Fibroblast of the conjunctiva (primary cell): ENCODE measurements around the gene SPATA6.
"Not testable (repeated sequence)": the region's sequence is repeated elsewhere in the genome, so short reads cannot be mapped to it uniquely, and the experiment has no call there.

Experiments used
- DNase-seq: peaks from one replicate; pipeline ENCODE4 v3.0.0-alpha.2; 2010; ENCODE audit warnings: low read depth

Gene SPATA6

GRCh38 chr1:48471691-48472576 is at the start of gene SPATA6:
Gene SPATA6 (minus strand): TSS chr1:48472204. CDS start chr1:48472008, 196 bp downstream.
- DNase-seq, result peak; percentile 92

DNA sequence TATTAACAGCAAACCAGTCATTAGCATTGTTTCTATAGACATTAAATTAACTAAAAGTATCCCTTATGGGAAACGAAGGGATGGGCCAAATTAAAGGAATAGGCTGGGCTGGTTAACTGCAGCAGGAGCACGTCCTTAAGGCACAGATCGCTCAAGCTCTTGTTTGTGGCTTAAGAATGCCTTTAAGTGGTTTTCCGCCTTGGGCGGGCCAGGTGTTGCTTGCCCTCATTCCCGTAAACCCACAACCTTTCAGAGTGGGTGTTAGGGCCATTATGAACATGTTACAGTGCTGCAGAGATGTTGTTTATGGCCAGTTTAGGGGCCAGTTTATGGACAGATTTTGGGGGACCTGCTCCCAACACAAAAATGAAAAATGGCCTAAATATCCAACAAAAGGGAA is 47.9 kb upstream of the SPATA6 start:
- DNase-seq, result not testable (repeated sequence)

DNA sequence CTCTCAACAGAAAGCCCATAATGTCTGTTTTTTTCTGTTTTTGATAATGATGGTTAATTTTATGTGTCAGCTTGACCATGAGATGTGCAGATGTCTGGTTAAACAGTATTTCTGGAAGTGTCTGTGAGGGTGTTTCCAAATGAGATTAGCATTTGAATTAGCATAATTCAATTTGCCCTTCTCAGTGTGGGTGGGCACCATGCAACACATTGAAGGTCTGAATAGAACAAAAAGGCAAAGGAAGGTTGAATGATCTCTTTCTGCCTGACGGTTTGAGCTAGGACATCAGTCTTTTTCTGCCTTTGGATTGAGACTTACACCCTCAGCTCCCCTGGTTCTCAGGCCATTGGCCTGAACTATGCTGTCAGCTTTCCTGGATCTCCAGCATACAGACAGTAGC is 34.9 kb upstream of the SPATA6 start:
- DNase-seq, result no peak

DNA sequence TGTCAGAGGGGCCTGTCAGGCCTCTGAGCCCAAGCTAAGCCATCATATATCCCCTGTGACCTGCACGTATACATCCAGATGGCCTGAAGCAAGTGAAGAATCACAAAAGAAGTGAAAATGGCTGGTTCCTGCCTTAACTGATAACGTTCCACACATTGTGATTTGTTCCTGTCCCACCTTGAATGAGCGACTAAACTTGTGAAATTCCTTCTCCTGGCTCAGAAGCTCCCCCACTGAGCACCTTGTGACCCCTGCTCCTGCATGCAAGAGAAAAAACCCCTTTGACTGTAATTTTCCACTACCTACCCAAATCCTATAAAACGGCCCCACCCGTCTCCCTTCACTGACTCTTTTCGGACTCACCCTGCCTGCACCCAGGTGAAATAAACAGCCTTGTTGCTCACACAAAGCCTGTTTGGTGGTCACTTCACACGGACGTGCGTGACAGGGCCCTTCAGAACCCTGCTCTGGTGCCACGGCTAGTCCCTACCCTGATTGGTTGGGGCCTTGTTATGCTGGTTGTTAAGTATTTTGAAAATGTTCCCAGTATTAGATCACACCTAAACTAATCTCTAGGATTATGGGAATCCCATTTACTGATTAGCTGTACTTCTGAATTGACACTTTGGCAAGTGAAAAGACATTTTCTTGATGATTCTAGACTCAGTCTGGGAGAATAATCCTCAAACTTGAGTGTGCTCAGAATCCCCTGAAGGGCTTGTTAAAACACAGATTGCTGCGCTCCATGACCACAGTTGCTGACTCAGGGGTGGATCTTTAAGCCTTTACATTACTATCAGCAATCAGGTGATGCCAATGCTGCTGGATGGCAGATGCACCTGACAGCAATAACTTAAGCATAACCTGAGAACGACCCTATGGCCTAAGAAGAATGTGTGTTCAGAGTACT is 28.8 kb upstream of the SPATA6 start:
- no peak for DNase-seq

DNA sequence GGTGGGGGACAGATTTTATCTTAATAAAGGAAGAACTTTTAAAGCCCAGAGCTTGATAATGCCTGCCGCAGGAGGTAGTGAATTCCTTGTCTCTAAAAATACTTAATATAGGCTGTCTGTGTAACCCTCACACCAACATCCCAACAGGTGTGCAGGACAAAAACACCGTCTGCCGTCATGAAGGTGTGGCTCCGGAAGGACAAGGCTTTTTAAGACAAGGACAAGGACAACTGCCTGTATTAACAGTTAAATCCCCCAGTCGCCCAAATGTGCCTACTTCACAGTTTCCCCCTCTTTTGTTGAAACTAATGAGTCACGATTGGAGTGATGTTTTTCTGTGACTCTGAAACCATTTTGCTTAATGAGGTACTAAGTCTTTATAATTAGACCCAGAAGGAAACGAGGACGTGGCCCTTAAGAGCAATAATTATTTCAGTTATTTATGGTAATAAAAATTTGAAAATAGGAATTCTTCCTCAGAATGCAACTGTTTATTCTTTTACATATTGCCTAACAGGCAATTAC is 27.3 kb upstream of the SPATA6 start:
- DNase-seq, result no peak

DNA sequence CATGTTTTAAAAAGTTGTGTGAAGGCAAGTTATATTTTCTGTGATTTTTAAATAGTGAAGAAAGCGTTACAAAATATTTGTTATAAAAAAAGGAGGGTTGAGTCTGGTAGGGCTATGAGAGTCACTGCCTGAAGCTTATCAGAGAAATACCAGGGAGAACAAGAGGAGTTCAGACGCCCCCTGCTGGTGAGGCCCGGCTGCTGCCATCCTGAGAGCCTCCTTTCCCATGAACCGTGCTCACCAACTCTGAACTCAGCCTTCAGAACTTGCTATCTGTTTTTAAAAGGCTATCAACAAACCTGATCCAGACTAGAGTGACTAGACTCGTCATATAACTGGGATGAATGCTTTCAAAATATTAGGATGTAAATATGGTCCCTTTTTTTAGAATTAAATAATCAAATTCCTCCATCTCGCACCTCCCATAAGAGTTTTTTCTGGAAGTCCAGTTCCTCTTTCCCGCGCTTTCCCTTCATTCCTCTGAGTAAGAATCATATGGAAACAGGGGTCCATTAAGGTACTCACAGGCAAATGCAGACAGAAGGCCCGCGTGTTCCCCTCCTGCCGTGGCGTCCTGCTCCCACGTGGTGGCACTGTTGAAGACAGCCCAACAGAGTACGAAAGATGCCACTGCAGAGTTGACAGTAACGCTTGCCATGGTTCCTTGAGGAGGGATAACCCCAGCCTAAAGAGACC is 26.2 kb upstream of the SPATA6 start:
- peak; percentile 59 for DNase-seq

DNA sequence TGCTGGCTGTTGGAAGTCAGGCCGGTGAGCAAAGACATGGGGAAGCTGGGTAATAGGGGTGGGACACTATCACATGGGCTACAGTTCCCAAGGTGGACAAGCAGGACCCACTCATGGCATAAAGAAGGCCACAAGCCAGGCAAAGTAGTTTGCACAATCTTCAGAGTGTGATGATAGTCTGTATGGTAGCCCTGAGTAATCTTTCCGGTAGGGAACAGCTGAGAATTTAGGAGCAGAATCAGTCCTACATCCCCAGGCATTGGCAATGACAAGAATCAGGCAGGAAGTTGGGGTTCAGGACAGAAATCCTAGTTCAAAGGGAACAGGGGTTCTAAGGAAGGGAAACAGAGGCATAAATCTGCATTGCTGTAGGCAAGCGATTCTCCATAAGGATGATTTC is 23.9 kb upstream of the SPATA6 start:
- no peak for DNase-seq

GRCh38 chr1:48495166-48495565 is 23.2 kb upstream of the SPATA6 start:
- DNase-seq, result no peak

- DNase-seq, result peak; percentile 94
Observed at GRCh38 chr1:48493970-48494769, 22.2 kb upstream of the SPATA6 start.

GRCh38 chr1:48493041-48493440 is 21.0 kb upstream of the SPATA6 start:
- no peak for DNase-seq

DNA sequence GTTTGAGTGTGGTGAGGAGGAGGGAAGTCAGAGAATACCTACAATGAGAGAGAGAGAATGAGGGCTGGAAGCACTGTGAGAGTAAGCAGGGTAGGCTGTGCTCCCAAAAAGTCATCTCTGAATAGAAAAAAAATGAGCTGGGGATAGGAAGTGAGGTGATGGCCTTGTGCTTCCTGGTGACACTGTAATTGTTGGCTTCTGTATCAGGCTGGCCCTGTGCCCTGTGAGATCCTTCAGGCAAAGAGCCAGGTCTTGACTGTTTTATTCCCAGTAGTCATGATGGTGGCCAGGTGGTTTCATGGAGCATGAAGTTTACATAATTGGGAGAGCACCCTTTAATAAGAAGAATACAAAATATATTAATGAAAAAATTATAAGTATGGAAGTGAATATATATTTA is 20.4 kb upstream of the SPATA6 start:
- DNase-seq, result no peak

DNA sequence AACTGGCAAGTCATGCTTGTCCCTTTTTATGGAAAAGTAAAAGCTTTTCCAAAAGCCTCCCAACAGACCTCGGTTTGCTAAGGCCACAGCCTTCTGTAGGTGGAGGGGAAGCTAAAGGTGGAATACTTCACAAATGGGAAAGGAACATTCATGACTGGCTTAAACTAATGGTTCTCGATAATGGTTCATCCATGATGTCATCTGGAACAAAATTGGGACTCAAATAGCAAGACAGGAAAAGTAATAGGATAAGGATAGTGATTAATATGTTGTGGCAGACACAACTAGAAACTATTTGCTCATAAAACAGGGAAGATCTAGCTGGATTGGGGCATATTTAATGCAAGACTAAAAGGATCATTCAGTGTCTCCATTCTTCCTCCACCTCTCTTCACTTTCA is 16.7 kb upstream of the SPATA6 start:
- no peak for DNase-seq

DNA sequence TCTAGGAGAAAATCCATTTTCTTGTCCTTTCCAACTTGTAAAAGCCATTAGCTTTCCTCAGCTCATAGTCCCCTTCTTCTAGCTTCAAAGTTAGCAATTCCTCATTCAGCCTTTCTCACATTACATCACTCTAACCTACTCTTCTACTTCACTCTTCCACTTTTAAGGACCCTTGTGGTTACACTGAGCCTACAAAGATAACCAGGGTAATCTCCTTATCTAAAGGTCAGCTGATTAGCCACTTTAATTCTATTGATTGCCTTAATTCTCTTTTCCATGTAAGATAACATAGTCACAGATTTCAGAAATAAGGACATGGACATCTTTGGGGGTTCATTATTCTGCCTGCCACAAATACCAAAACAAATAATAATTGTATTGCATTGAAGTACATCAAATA is 8.5 kb upstream of the SPATA6 start:
- DNase-seq, result no peak

GRCh38 chr1:48480023-48480422 is 8.0 kb upstream of the SPATA6 start:
- not testable (repeated sequence) for DNase-seq

DNA sequence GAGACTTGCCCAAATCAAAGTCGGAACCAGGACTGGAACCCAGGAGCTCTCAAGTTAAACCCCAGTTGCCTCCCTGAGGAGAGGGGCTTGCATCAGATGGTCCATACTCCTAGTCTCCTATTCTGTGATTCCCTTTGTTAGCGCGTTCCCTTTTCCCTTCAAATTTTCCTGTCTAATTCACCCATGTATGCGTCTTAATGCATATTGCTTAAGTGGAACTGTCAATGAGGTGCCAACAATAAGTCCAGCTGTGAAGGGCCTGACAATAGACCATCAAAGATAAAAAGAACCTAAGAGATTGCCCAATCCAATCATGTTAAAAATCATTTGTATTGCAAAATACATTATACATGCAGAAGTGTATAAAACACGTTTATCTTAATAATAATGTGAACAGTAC is 634 bp upstream of the SPATA6 start:
- no peak for DNase-seq

DNA sequence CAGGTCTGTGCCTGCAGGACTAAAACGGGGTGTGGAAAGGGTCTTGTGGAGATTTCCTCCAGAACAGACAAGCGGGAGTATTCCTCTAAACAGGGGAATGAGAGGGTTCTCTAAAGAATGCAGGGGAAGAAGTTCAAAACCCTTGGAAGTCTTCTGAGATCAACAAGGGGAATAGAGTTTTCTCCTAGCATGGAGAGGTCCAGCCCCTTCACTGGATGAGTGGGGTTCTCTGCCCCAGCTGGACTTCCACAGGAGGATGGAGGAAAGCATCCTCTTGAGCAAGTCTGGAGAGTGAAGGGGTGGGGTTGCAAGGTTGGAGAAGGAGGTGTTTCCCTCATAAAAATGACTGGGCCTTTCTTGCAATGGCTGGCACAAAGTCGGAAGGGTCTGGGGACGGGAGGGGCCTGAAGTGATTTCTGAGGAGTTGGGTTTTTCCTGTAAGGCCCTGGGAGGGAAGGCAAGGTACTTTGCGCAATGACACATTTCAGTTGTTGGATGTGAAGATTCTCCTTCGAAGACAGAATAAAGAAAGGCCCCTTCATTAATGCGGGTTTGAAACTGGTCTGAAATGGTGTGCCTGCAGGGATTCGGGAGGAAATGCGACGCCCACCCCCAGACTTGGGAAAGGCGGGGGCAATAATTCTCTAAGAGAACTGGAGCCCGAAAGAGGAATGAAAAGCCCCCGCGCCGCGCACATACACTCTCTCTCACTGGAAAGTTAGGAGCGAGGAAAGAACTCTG is 884 bp downstream of the SPATA6 start:
- DNase-seq, result no peak

DNA sequence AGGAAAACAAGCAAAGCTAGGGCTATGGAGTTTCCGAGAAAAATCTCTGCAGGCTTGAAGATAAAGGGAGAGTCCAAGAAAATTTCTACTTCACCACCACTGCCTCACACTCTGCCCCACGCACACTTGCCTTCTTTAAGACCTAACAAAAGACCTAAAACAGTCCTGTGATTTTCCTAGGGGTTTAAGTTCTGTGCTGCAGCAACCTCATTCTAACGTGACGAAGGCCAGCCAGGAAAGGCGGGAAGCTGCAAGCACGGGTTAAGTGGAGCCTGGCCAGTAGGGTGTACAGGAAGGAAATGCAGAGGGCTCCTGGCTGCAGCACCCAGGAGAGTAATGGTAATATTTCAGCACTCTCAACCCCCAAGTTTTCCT is 1.5 kb downstream of the SPATA6 start:
- DNase-seq, result no peak

GRCh38 chr1:48469616-48470480 is 2.2 kb downstream of the SPATA6 start:
- peak; percentile 84 for DNase-seq

GRCh38 chr1:48466594-48466993 is 5.4 kb downstream of the SPATA6 start:
- no peak for DNase-seq
